Measurements from ENCODE around the gene TSN.
"Not testable (repeated sequence)": the region's sequence is repeated elsewhere in the genome, so short reads cannot be mapped to it uniquely, and the experiment has no call there.

TSN gene

DNA sequence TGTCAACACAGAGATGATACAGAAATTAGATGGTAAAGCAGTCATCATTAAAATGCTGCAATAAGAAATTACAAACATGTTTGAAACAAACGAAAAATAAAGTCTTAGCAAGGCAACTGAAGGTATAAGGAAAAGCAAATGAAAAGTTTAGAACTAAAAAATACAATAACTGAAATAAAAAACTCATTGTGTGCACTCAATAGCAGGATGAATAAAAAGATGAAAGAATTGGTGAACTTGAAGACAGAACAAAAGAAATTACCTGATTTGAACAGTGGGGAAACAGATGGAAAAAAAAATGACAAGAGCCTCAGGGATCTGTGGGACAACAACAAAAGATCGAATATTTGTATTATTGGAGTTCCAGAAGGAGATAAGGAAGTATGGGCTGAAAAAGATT, 46.5 kb downstream of the TSN start:
- no peak for DNase-seq (ENCODE audit: low read depth in 2 of 2)

DNA sequence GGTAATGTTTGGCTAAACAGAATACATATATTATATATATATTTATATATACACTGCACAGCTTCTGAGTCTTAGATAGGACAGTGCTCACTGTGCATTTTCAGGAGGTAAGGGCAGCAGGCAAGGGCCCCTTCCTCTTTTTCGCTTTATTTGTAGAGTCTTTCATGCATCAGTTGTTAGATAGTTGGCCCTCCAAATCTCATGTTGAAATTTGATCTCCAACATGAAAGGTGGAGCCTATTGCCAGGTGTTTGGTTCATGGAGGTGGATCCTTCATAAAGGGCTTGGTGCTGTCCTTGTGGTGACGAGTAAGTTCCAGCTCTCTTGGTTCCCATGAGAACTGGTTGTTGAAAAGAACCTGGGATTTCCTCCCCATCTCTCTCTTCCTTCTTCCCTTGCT, 48.1 kb downstream of the TSN start:
- no peak for DNase-seq (ENCODE audit: low read depth in 2 of 2)

DNA sequence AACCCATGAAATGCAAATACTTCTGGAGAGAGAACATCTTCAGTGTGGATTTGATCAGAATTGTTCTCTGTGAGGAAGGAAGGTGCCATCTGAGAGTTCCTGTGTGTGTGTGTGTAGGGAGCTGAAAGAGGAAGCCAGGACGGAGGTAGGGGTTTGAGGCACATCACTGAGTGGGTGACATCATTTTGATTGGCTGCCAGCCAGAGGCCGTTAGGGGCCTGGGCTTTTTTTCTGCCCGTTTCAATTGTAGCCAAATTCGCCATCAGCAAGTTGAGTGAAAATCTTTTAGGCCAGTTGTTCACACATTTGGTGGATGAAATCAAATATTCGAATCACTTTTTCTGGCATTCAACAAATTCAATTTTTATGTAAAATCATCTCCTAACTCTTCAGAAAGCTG, 48.9 kb downstream of the TSN start:
- DNase-seq (ENCODE audit: low read depth in 2 of 2), result no peak

DNA sequence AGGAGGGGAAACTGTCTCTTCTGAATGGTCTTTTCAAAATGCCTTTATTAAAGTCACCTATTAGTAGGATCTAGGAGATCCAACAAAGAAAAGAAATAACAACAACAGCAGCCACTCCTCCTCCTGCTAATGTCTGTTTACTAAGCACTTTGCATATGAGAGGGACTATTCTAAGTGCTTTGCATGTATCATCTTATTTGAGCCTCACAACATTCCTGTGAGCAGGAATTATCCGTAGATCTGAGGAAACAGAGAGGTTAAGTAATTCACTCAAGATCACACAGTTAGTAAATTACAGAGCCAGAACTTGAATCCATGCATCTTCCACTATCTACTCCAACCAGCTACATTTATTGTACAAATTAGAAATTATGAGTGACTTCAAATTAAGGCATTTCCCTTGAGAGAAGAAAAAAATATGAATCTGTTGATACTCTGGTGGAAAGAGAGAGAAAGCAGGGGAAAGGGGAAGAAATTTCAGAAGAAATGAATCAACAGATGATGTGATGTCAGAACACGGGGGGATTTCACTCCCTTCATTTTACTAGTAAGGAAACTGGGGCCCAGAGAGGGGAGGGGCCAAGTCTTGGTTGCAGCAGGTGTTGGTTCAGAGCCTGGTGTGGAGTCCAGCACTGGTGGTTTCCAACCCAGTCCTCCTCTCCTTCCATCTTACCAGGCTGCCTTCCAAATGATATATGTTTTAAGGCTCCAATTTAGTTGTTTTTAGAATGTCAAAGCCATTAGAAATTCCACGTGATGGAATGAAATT, 49.7 kb downstream of the TSN start:
- no peak for DNase-seq (ENCODE audit: low read depth in 2 of 2)

DNA sequence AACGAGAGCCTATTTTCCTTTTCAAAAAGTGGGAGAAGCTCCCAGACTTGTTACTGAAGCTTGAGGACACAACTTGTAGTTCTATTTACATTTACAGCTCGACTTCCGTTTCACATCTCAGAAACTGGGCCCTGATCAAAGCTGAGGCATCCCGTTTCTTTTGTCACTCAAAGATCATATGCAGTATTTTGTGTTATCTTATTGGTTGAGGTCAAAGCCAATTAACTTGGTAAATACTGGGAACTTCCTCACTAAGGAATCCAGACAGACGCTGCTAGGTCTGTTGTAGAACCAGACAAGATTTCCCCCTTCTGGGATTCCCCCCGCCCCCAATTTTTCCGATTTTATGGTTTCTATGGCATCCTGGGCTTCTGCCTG, 50.3 kb downstream of the TSN start:
- DNase-seq (ENCODE audit: low read depth in 2 of 2), result no peak

DNA sequence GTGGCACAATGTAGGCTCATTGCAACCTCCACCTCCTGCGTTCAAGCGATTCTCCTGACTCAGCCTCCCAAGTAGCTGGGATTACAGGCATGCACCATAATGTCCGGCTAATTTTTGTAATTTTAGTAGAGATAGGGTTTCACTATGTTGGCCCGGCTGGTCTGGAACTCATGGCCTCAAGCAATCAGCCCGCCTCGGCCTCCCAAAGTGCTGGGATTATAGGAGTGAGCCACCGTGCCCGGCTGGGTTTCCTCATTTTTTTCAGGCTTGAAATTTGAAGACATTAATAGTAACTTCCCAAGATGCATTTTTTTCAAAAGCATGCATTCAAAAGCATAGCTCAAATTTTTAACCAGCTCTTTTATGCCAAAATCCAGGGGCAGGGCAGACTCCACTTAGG, 52.3 kb downstream of the TSN start:
- not testable (repeated sequence) for DNase-seq (ENCODE audit: low read depth in 2 of 2)

DNA sequence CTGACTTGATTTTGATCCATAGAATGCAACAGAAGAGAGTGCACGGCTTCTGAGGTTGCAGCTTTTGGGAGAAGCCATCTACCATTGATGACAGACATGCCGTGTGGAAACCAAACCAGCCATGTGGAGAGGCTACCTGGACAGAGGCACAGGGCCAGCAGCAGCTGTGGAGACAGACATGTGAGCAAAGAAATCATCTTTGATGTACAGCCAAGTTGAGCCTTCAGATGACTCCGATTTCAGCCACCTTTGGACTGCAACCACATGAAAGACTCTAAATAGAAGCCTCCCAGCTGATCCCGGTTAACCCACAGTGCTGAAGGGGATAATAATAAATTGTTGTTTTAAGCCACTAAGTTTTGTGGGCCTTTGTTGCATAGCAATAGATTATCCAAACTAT, 54.2 kb downstream of the TSN start:
- DNase-seq (ENCODE audit: low read depth in 2 of 2), result no peak

DNA sequence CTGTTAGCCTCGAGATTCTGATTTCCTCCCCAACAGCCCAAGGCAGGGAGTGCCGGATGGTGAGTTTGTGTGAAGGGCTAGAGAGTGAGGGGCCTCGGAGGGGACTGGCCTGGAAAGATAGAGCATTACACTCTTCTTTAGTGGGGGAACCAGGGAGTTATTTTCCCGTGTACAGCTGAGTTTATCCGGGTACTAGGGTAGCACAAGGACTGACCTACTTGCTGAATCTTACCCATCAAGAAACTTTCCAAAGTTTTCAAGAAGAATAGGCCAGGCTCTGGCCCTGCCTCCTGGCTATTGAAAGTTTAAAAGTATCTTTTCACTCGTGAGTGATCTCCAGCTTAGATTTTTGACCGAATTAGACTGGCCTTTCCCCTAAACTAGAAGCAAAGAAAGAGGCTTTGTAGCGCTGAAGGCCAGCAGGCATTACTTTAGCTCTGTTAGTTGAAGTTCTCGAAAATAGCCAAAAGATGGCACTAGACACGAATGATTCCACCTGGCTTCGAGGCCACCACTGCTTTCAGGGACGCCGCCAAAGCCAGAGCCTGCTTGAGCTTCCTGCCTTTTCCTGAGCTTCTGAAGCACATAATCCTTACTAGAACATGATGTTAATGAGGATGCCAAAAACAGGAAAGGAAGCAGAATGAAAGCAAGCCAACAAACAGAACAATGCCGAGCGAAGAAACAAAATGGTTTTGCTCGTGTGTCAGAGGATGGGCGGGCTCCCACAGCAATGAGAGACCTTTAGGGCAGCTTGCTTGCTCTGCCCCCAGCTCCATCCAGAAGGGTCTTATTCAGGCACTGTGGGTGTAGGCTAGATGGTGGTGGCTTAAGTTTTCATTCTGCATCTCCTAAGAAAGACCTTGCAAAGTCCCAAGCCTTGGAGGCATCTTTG, 55.8 kb downstream of the TSN start:
- DNase-seq (ENCODE audit: low read depth in 2 of 2), result no peak

DNA sequence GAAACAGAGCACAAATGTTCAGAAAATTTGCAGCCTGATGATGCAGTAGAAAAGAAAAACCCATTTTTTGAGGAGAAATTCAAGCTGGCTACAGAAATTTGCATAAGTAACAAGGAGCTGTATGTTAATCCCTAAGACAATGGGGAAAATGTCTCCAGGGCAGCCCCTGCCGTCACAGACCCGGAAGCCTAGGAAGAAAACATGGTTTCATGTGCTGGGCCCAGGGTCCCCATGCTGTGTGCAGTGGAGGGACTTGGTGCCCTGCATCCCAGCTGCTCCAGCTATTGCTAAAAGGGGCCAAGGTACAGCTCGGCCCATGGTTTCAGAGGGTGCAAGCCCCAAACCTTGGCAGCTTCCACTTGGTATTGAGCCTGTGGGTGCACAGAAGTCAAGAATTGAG, 57.6 kb downstream of the TSN start:
- DNase-seq (ENCODE audit: low read depth in 2 of 2), result not testable (repeated sequence)

DNA sequence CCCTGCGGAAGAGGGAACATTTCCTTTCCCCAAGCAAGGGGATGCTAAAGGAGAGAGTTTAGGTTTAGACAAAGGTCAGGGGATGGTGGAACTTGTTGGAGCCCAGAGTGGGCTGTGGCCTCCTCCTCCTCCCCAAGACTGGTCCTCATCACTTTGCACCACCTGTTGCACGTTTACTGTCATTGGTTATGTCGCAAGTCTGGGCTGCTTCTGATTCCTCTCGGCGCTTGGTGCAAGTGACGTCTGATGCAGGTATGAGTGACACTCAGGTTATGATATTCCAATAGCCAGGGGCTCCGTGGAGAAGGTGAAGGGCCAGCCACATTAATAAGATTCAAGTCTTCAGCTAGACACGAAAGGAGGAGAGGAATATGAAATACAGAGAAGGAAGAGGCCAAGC, 59.8 kb downstream of the TSN start:
- no peak for DNase-seq (ENCODE audit: low read depth in 2 of 2)

DNA sequence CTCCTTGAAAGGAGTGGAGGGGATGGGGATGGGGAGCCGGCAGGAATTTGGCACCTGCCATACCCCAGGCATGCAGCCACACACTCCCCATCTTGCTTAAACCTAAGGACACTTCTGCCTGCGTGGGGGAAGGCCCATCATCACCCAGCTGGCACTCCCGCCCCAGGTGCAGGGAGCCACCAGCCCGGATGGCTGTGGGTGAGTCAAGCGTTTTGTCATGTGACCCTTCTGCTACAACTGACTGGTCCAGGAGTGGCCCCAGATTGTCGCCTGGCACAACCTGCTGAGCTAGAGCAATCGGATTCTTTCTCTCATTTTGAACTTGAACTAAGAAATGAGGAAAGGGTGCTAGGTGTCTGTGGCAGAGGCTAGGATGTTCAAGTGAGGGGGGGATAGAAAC, 61.3 kb downstream of the TSN start:
- DNase-seq (ENCODE audit: low read depth in 2 of 2), result no peak

DNA sequence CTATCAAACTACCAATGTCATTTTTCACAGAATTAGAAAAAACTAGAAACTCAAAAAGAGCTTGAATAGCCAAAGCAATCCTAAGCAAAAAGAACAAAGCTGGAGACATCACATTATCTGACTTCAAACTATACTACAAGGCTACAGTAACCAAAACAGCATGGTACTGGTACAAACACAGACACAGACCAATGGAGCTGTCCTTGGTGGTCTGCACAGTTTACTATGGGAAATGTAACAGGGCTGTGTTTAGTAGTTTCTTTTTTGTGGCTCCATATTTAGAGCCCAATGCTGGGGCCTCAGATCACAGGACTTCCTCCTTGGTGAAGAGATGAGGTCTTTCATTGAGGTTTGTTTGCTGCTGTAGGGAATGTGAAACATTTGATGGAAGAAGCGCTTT, 61.9 kb downstream of the TSN start:
- not testable (repeated sequence) for DNase-seq (ENCODE audit: low read depth in 2 of 2)
